Stomach (tissue), 9 donors: ENCODE data around the gene MACO1. TPM values are rescaled to one million over a fixed set of nuclear protein-coding genes. Genes with fewer than 3 reads are reported as not detected.

ENCODE experiments used
- DNase-seq, 2 donors: peaks; one replicate each; pipeline versions ENCODE4 v3.0.0 to v3.0.0-alpha.2; 2013 to 2019
- H3K27ac ChIP-seq, 5 donors: fragments of 200-600 bp in 4 of 5; sonication (generic) in 4 of 5; one replicate each; pipeline ENCODE4 v1.5.1; 2013 to 2019; ENCODE audit warnings: mild to moderate bottlenecking in 1 of 5, moderate library complexity in 1 of 5
- H3K27me3 ChIP-seq, 3 donors: fragments of 200-600 bp; sonication (generic); one replicate each; pipeline ENCODE4 v1.5.1; 2017 to 2019; ENCODE audit warnings: mixed run types in 1 of 3
- H3K36me3 ChIP-seq, 4 donors: fragments of 200-600 bp; sonication (generic); 1 replicate in 3 of 4; 2 replicates in 1 of 4; pipeline ENCODE4 v1.5.1; 2016 to 2019
- H3K4me1 ChIP-seq, 4 donors: fragments of 200-600 bp; sonication (generic); one replicate each; pipeline ENCODE4 v1.5.1; 2016 to 2019
- H3K4me3 ChIP-seq, 4 donors: fragments of 200-600 bp; sonication (generic) in 3 of 4; one replicate each; pipeline ENCODE4 v1.5.1; 2016 to 2019; ENCODE audit warnings: mild to moderate bottlenecking in 1 of 4
- H3K9me3 ChIP-seq, 4 donors: fragments of 200-600 bp; sonication (generic); one replicate each; pipeline ENCODE4 v1.5.1; 2016 to 2019
- CTCF ChIP-seq, 7 experiments: fragments of 450-650 bp in 4 of 7; fragments of 200-600 bp in 3 of 7; sonication (generic) in 3 of 7; IDR thresholded peaks; one replicate each; pipeline ENCODE4 v1.5.1; 2016 to 2019; ENCODE audit warnings: antibody characterized with exemption in 7 of 7, control low read depth in 2 of 7, mild to moderate bottlenecking in 1 of 7
- EP300 ChIP-seq: sonication (generic); formaldehyde crosslinking; IDR thresholded peaks from one replicate; pipeline ENCODE4 v1.6.1; 2017; ENCODE audit warnings: antibody characterized with exemption
- POLR2A ChIP-seq, 4 donors: fragments of 450-650 bp; IDR thresholded peaks; one replicate each; pipeline ENCODE4 v1.6.1; 2016; ENCODE audit warnings: antibody characterized with exemption in 4 of 4, control low read depth in 2 of 4, mild to moderate bottlenecking in 1 of 4, moderate library complexity in 1 of 4
- POLR2AphosphoS5 ChIP-seq, 3 donors: sonication (generic); formaldehyde crosslinking; IDR thresholded peaks; one replicate each; pipeline ENCODE4 v1.6.1; 2016; ENCODE audit warnings: antibody characterized with exemption in 3 of 3
- WGBS, 5 donors: extraction: QIAGEN DNeasy Blood & Tissue Kit in 3 of 5; methylation state at CpG; one replicate each; pipeline versions ENCODE4 v1.1.5 to v1.1.7; 2013 to 2018; 5-methylcytosine and 5-hydroxymethylcytosine counted together
- intact Hi-C: fragments of 100-400 bp; cut with DNase I; formaldehyde crosslinking; loops from one replicate; pipeline ENCODE4 v1.15.1; 2023; ENCODE audit warnings: low total_unique reads
- polyA plus RNA-seq, 3 donors: library from polyadenylated mRNA; stranded (reverse); fragments of 200-250 nt; gene quantifications; one replicate each; pipeline ENCODE4 v1.2.3, GENCODE V29; 2013
- total RNA-seq, 5 donors: library from RNA; depleted of rRNA; stranded (reverse); fragments of >200 nt; gene quantifications; one replicate each; pipeline versions ENCODE4 v1.1.0 to v1.2.3, GENCODE V29; 2014 to 2016
- donor health status: healthy with polysubstance abuse.
- donor health status: Bipolar disorder and iron deficiency.
- donor health status: healthy.

MACO1 gene
- total and polyA plus RNA-seq, 8 donors = 4.9 to 19.8 (median 11.3) TPM

GRCh38 chr1:25492323-25492722 is 61.6 kb downstream of the MACO1 start:
- 71 to 83% (median 79%) methylated on average over 8 of the region's 8 CpGs for WGBS, 5 donors
- no peaks in the 10 kb centered on the region for H3K9me3 ChIP-seq
- H3K27me3 ChIP-seq = no peaks in the 10 kb centered on the region
- DNase-seq = no peak
- intact Hi-C loops = no loop called here
- H3K4me1 ChIP-seq = no peaks in the 10 kb centered on the region
- TF ChIP-seq POLR2AphosphoS5 (IDR thresholded peaks at IDR 0.05) (no peak), POLR2A (IDR thresholded peaks at IDR 0.05) (no peak), CTCF (IDR thresholded peaks at IDR 0.05) (no peak), EP300 (no peak)
- no peak overlapping the region for H3K27ac ChIP-seq
- peaks cover 37 to 89% (median 86%) of the 10 kb centered on the region in 4 donors for H3K36me3 ChIP-seq
- no peak overlapping the region for H3K4me3 ChIP-seq

- no peaks in the 10 kb centered on the region for H3K9me3 ChIP-seq
- TF ChIP-seq EP300 = no peak
- TF ChIP-seq POLR2AphosphoS5 (IDR thresholded peaks at IDR 0.05) = no peak
- no peak for TF ChIP-seq POLR2A (IDR thresholded peaks at IDR 0.05)
- no peak for TF ChIP-seq CTCF (IDR thresholded peaks at IDR 0.05)
- no peak overlapping the region for H3K27ac ChIP-seq
- 56 to 75% (median 71%) methylated on average over 3 of the region's 3 CpGs for WGBS, 5 donors
- peaks cover 33 to 97% (median 91%) of the 10 kb centered on the region in 4 donors for H3K36me3 ChIP-seq
- H3K4me1 ChIP-seq = no peaks in the 10 kb centered on the region
- H3K27me3 ChIP-seq = no peaks in the 10 kb centered on the region
- H3K4me3 ChIP-seq = no peak overlapping the region
- intact Hi-C loops = no loop called here
- DNase-seq = no peak
These were observed 64.3 kb downstream of the MACO1 start for GRCh38 chr1:25494952-25495351.

- Histone ChIP-seq H3K27me3 (no peaks in the 10 kb centered on the region), H3K4me3 (no peak overlapping the region), H3K4me1 (peaks cover 0 to 17% (median 9%) of the 10 kb centered on the region in 4 donors), H3K9me3 (no peaks in the 10 kb centered on the region), H3K27ac (no peak overlapping the region), H3K36me3 (peaks cover 3 to 53% (median 46%) of the 10 kb centered on the region in 4 donors)
- intact Hi-C loops = no loop called here
- DNase-seq = no peak
- TF ChIP-seq POLR2AphosphoS5 (IDR thresholded peaks at IDR 0.05) = no peak
- TF ChIP-seq EP300 = no peak
- TF ChIP-seq CTCF (IDR thresholded peaks at IDR 0.05) = no peak
- no peak for TF ChIP-seq POLR2A (IDR thresholded peaks at IDR 0.05)
- 81 to 89% (median 86%) methylated on average over 1 of the region's 1 CpG for WGBS, 5 donors
These were observed 70.0 kb downstream of the MACO1 start for GRCh38 chr1:25500694-25501093.

GRCh38 chr1:25501235-25502058 is 70.8 kb downstream of the MACO1 start:
- 63 to 70% (median 68%) methylated on average over 7 of the region's 7 CpGs for WGBS, 5 donors
- H3K36me3 ChIP-seq = peaks cover 3 to 46% (median 39%) of the 10 kb centered on the region in 4 donors
- intact Hi-C loops = no loop called here
- TF ChIP-seq POLR2AphosphoS5 (IDR thresholded peaks at IDR 0.05) = no peak
- no peak for TF ChIP-seq CTCF (IDR thresholded peaks at IDR 0.05)
- TF ChIP-seq EP300 = no peak
- no peak for TF ChIP-seq POLR2A (IDR thresholded peaks at IDR 0.05)
- peaks cover 0 to 20% (median 11%) of the 10 kb centered on the region in 4 donors for H3K4me1 ChIP-seq
- H3K27me3 ChIP-seq = no peaks in the 10 kb centered on the region
- H3K9me3 ChIP-seq = no peaks in the 10 kb centered on the region
- no peak overlapping the region for H3K27ac ChIP-seq
- H3K4me3 ChIP-seq = no peak overlapping the region
- DNase-seq = no peak
